SK-N-SH (cell line): Measurements from ENCODE around the gene AKAP8. TPM values are rescaled to one million over a fixed set of nuclear protein-coding genes. Genes with fewer than 3 reads are reported as not detected.

ENCODE experiments used
- CTCF ChIA-PET: fragments of 300-600, 350-600 bp; formaldehyde crosslinking; extraction: SDS; loops from one replicate; lab custom pipeline; 2021; lab: Yijun Ruan, JAX
- POLR2A ChIA-PET: fragments of 350-600 bp; sonication (Branson Sonifier 250); formaldehyde crosslinking; extraction: SDS; loops from one replicate; lab custom pipeline; 2020; ENCODE audit warnings: antibody characterized with exemption, inconsistent platforms; lab: Yijun Ruan, JAX
- DNase-seq: peaks from one replicate; pipeline ENCODE4 v3.0.0; 2012
- H2AFZ ChIP-seq: fragments of 200-600 bp; sonication (generic); 2 replicates; pipeline ENCODE4 v1.8.1; 2016; ENCODE audit warnings: antibody characterized with exemption, mild to moderate bottlenecking, low read depth
- H3F3A ChIP-seq: fragments of 200-600 bp; sonication (generic); replicated peaks from 2 replicates; pipeline ENCODE3; 2016; ENCODE audit warnings: antibody characterized with exemption, mild to moderate bottlenecking; ENCODE audit not compliant: insufficient read depth
- H3K27ac ChIP-seq, 2 experiments: fragments of 200-500 bp in 1 of 2; fragments of 200-600 bp in 1 of 2; sonication (Bioruptor generic) in 1 of 2; sonication (generic), shearing (Covaris generic) in 1 of 2; 2 replicates each; pipeline versions ENCODE4 v1.5.1 to v1.6.1; 2014 to 2016; ENCODE audit warnings: low read depth in 2 of 2, inconsistent platforms in 1 of 2, low read length in 1 of 2, mild to moderate bottlenecking in 1 of 2, mixed read lengths in 1 of 2
- H3K27me3 ChIP-seq: fragments of 200-600 bp; sonication (generic), shearing (Covaris generic); 2 replicates; pipeline ENCODE4 v1.6.1; 2016; ENCODE audit warnings: mixed run types; ENCODE audit not compliant: insufficient read depth
- H3K36me3 ChIP-seq, 2 experiments: fragments of 200-500 bp in 1 of 2; fragments of 200-600 bp in 1 of 2; sonication (Bioruptor generic) in 1 of 2; sonication (generic) in 1 of 2; replicated peaks in 1 of 2; 2 replicates each; pipeline versions ENCODE3 to v1.5.1; 2014 to 2016; ENCODE audit warnings: low read length in 1 of 2, mild to moderate bottlenecking in 1 of 2; ENCODE audit not compliant: insufficient read depth in 2 of 2, control insufficient read depth in 1 of 2
- H3K4me1 ChIP-seq, 2 experiments: fragments of 200-500 bp in 1 of 2; fragments of 200-600 bp in 1 of 2; sonication (Bioruptor generic) in 1 of 2; sonication (generic), shearing (Covaris generic) in 1 of 2; 2 replicates each; pipeline versions ENCODE4 v1.5.1 to v1.6.1; 2014 to 2016; ENCODE audit warnings: low read depth in 1 of 2, low read length in 1 of 2, mixed run types in 1 of 2; ENCODE audit not compliant: insufficient read depth in 2 of 2, control insufficient read depth in 1 of 2
- H3K4me2 ChIP-seq: fragments of 200-600 bp; sonication (generic), shearing (Covaris generic); 2 replicates; pipeline ENCODE4 v1.6.1; 2017; ENCODE audit warnings: mixed run types
- H3K4me3 ChIP-seq, 2 experiments: fragments of 200-500 bp in 1 of 2; fragments of 200-600 bp in 1 of 2; sonication (Bioruptor generic) in 1 of 2; sonication (generic), shearing (Covaris generic) in 1 of 2; 2 replicates each; pipeline versions ENCODE4 v1.5.1 to v1.8.1; 2014 to 2016; ENCODE audit warnings: low read depth in 2 of 2, inconsistent platforms in 1 of 2, low read length in 1 of 2, mild to moderate bottlenecking in 1 of 2, mixed read lengths in 1 of 2, moderate library complexity in 1 of 2
- H3K79me2 ChIP-seq: fragments of 200-600 bp; sonication (generic); 2 replicates; pipeline ENCODE4 v1.8.1; 2017; ENCODE audit warnings: mild to moderate bottlenecking; ENCODE audit not compliant: insufficient read depth
- H3K9ac ChIP-seq: fragments of 200-600 bp; sonication (generic); 2 replicates; pipeline ENCODE4 v1.6.1; 2017; ENCODE audit warnings: mixed run types
- H3K9me2 ChIP-seq: fragments of 200-600 bp; sonication (generic); 2 replicates; pipeline ENCODE4 v1.6.1; 2017; ENCODE audit warnings: mixed run types
- H3K9me3 ChIP-seq: fragments of 200-600 bp; sonication (generic); 2 replicates; pipeline ENCODE4 v1.6.1; 2017; ENCODE audit warnings: mixed run types, mild to moderate bottlenecking, moderate library complexity
- H4K20me1 ChIP-seq: fragments of 200-600 bp; sonication (generic); 2 replicates; pipeline ENCODE4 v1.6.1; 2017; ENCODE audit warnings: mild to moderate bottlenecking, mixed run types; ENCODE audit not compliant: insufficient read depth
- CTCF ChIP-seq: fragments of 200-600 bp; sonication (generic); IDR thresholded peaks from 2 replicates; pipeline ENCODE4 v1.6.1; 2017; ENCODE audit warnings: antibody characterized with exemption, mild to moderate bottlenecking, moderate library complexity
- EP300 ChIP-seq, 2 experiments: IDR thresholded peaks; 2 replicates each; pipeline versions ENCODE4 v1.4.0 to v1.6.1; 2012; ENCODE audit warnings: borderline replicate concordance in 1 of 2, low read depth in 1 of 2, low read length in 1 of 2
- FOSL2 ChIP-seq: IDR thresholded peaks from 2 replicates; pipeline ENCODE4 v1.4.0; 2012; ENCODE audit warnings: low read depth, mild to moderate bottlenecking, moderate library complexity, borderline replicate concordance
- FOXM1 ChIP-seq: IDR thresholded peaks from 2 replicates; pipeline ENCODE4 v1.4.0; 2012; ENCODE audit warnings: low read depth, mild to moderate bottlenecking
- GABPA ChIP-seq: IDR thresholded peaks from 2 replicates; pipeline ENCODE4 v1.4.0; 2012; ENCODE audit warnings: low read depth, mild to moderate bottlenecking
- JUND ChIP-seq: IDR thresholded peaks from 2 replicates; pipeline ENCODE4 v1.4.0; 2012
- MXI1 ChIP-seq: IDR thresholded peaks from 2 replicates; pipeline ENCODE4 v1.6.1; 2012; ENCODE audit warnings: mild to moderate bottlenecking, low read depth, low read length, improper control_type of control experiment
- NRF1 ChIP-seq: IDR thresholded peaks from 2 replicates; pipeline ENCODE4 v1.6.1; 2012; ENCODE audit warnings: low read depth, mild to moderate bottlenecking, low read length
- PBX3 ChIP-seq: IDR thresholded peaks from 2 replicates; pipeline ENCODE4; 2012
- POLR2AphosphoS5 ChIP-seq: IDR thresholded peaks from 2 replicates; pipeline ENCODE4 v1.6.1; 2012; ENCODE audit warnings: low read depth, low read length
- RAD21 ChIP-seq: IDR thresholded peaks from 2 replicates; pipeline ENCODE4 v1.6.1; 2012; ENCODE audit warnings: mild to moderate bottlenecking, low read length
- REST ChIP-seq: IDR thresholded peaks from 2 replicates; pipeline ENCODE4 v1.6.1; 2012; ENCODE audit warnings: mild to moderate bottlenecking, low read depth, low read length, moderate library complexity
- SIN3A ChIP-seq: IDR thresholded peaks from 2 replicates; pipeline ENCODE4 v1.6.1; 2012; ENCODE audit warnings: low read depth, mild to moderate bottlenecking, low read length, moderate library complexity, borderline replicate concordance
- SMC3 ChIP-seq: IDR thresholded peaks from 2 replicates; pipeline ENCODE4 v1.6.1; 2012; ENCODE audit warnings: low read depth, low read length, improper control_type of control experiment
- TCF12 ChIP-seq: IDR thresholded peaks from 2 replicates; pipeline ENCODE4 v1.4.0; 2012
- TEAD4 ChIP-seq: IDR thresholded peaks from 2 replicates; pipeline ENCODE4 v1.4.0; 2012; ENCODE audit warnings: mild to moderate bottlenecking, borderline replicate concordance; ENCODE audit not compliant: insufficient read depth
- USF2 ChIP-seq: fragments of 150-350 bp; IDR thresholded peaks from 2 replicates; pipeline ENCODE4 v1.6.1; 2017; ENCODE audit warnings: antibody characterized with exemption, low read length, low read depth, borderline replicate concordance
- YY1 ChIP-seq: IDR thresholded peaks from 2 replicates; pipeline ENCODE4 v1.4.0; 2012; ENCODE audit warnings: low read depth, mild to moderate bottlenecking
- WGBS: methylation state at CpG from one replicate; pipeline ENCODE4 v1.1.6; 2017; ENCODE audit warnings: low lambda C conversion rate; 5-methylcytosine and 5-hydroxymethylcytosine counted together
- polyA plus RNA-seq, 3 experiments: library from polyadenylated mRNA; depleted of rRNA; stranded (reverse); fragments of >200 nt; gene quantifications; 2 replicates each; pipeline ENCODE4 v1.2.3, GENCODE V29; 2012

Gene AKAP8
- polyA plus RNA-seq, 1 of the 3 experiments (the other 2 are of a cell fraction), result 17.2 TPM

GRCh38 chr19:15397236-15397635 is 17.6 kb upstream of the AKAP8 start:
- peaks cover 10% of the 10 kb centered on the region for H3F3A ChIP-seq
- no peaks in the 10 kb centered on the region for H3K4me1 ChIP-seq
- no peak for TF ChIP-seq NRF1
- no peak for TF ChIP-seq TCF12
- TF ChIP-seq FOXM1, result no peak
- TF ChIP-seq CTCF, result no peak
- TF ChIP-seq SIN3A, result no peak
- no peak for TF ChIP-seq GABPA
- TF ChIP-seq MXI1, result no peak
- no peak for TF ChIP-seq EP300 (IDR thresholded peaks at IDR 0.05; ENCODE audit: borderline replicate concordance in 1 of 2, low read depth in 1 of 2, low read length in 1 of 2)
- TF ChIP-seq YY1, result no peak
- TF ChIP-seq REST, result no peak
- TF ChIP-seq JUND, result no peak
- no peaks in the 10 kb centered on the region for H3K9me3 ChIP-seq
- H4K20me1 ChIP-seq, result peaks cover 15% of the 10 kb centered on the region
- ChIA-PET POLR2A (no interaction called here), CTCF (no interaction called here)
- H2AFZ ChIP-seq, result no peak overlapping the region
- no peak overlapping the region for H3K9ac ChIP-seq
- 97% methylated on average over 5 of the region's 6 CpGs for WGBS
- H3K36me3 ChIP-seq, result peaks cover 28 to 60% of the 10 kb centered on the region in 2 experiments
- no peak overlapping the region for H3K27ac ChIP-seq
- DNase-seq, result no peak
- no peak overlapping the region for H3K4me2 ChIP-seq
- H3K27me3 ChIP-seq, result no peaks in the 10 kb centered on the region
- H3K79me2 ChIP-seq, result peaks cover 31% of the 10 kb centered on the region
- no peak overlapping the region for H3K4me3 ChIP-seq
- H3K9me2 ChIP-seq, result no peaks in the 10 kb centered on the region

- Histone ChIP-seq H3K36me3 (peaks cover 33 to 53% of the 10 kb centered on the region in 2 experiments), H2AFZ (no peak overlapping the region), H3F3A (peaks cover 10% of the 10 kb centered on the region), H3K27ac (no peak overlapping the region), H4K20me1 (peaks cover 7% of the 10 kb centered on the region), H3K9me3 (no peaks in the 10 kb centered on the region), H3K4me2 (no peak overlapping the region), H3K27me3 (no peaks in the 10 kb centered on the region), H3K79me2 (peaks cover 25% of the 10 kb centered on the region), H3K9me2 (no peaks in the 10 kb centered on the region), H3K4me3 (no peak overlapping the region), H3K4me1 (no peaks in the 10 kb centered on the region), H3K9ac (no peak overlapping the region)
- POLR2A ChIA-PET, result no interaction called here
- DNase-seq, result no peak
- CTCF ChIA-PET, result no interaction called here
- WGBS, result 95% methylated on average over 3 of the region's 3 CpGs
- no peak for TF ChIP-seq REST
- no peak for TF ChIP-seq PBX3
- no peak for TF ChIP-seq TEAD4
- no peak for TF ChIP-seq POLR2AphosphoS5
- TF ChIP-seq RAD21, result no peak
- no peak for TF ChIP-seq USF2
- no peak for TF ChIP-seq SIN3A
- no peak for TF ChIP-seq YY1
- no peak for TF ChIP-seq SMC3
- TF ChIP-seq FOSL2, result no peak
Observed at GRCh38 chr19:15396436-15396835, 16.8 kb upstream of the AKAP8 start.
